DMS79 (cell line): ENCODE data around the gene DPF3.
A peak's percentile ranks its signal among the peaks of the same experiment; 100 is the strongest.

Experiments
- DNase-seq: peaks from one replicate; lab custom pipeline; 2025; lab: John Stamatoyannopoulos, UW

The DPF3 gene

DNA sequence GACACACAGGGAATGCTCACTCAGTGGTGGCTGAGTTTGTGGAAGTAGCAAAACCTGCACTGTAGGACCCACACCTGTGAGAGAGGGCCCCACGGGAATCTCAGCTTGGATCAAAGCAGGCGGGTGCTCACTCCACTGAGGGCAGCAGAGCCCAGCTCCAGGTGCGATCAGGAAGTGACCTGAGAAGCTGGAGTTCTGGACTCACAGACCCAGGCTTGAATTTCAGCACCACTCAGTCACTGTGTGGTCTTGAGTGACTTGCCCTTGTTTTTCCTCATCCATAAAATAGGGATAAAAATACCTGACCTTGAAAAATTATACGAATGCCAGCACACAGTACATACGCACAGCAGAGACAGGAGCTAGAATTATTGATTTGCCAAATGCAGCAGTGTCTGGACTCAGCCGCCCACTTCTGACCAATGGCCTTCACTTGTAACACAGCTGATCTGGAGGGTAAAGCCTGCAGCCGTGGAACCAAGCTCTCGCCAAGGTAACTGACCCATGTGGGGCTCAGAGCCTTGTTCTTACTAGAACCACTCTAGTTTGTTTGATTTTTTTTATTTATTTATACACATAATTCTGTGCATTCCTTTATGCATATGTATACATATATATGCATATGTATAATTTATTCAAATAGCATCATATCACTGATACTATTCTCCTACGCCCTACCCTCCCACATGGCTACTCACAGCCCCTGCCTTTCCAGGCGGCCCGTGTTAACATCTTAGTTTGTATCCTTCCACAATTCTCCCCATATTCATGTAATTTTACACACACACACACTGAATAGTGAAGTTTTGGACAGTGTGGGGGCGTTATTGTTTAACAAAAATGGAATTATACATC is 53.9 kb downstream of the DPF3 start:
- no peak for DNase-seq

DNA sequence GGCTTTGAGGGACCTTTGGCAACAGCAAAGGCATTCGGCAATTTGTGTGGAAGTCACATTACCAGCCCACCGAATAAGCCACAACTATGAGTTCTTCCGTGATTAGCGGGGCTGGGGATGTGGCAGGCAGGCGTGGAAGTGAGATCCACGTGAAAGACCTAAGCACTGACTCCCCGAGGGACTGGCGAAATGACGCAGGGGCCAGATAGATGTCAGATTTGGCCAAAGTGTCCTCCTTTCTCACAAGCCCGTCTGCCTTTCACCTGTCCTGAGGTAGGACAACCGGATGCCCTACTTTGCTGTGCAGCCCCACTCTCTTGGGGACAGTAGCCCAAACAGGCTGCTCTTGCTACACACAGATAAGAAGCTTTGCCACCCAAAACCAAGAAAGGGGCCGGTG is 54.5 kb downstream of the DPF3 start:
- no peak for DNase-seq

DNA sequence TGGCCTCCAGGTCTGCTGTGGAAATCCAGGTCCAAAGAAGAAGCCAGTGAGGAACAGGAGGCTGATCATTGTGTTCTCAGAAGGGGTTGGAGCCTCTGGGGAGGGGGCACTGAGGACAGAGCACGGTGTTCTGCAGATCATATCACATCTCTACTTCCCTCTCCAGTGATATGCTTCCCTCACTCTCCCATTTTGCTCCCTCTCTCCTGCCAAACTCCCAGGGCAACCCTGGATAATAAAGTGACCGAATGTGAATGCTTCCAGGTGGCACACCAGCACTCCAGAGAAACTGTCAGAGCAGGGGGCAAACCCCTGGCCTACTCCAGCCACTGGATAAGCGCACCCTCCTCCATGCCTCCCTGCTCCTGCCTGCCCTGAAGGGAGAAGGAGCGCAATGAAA is 57.8 kb downstream of the DPF3 start:
- no peak for DNase-seq

DNA sequence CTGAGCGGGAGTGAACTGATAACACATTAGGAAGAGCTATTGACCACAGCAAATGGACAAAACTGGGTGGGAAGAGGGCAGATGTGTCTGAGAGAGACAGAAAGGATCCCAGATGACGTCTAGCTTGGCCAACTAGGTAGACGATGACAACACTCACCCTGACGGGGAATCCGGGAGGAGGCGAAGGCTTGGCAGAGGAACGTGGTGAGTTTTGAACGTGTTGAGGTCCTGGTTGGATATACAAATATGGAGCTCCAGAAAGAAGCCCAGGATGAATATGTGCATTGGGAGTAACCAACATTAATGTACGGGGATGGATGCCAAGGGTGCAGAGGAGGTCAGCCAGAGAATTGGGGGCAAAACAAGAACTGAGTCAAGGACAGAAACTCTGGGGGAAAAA is 60.7 kb downstream of the DPF3 start:
- no peak for DNase-seq

DNA sequence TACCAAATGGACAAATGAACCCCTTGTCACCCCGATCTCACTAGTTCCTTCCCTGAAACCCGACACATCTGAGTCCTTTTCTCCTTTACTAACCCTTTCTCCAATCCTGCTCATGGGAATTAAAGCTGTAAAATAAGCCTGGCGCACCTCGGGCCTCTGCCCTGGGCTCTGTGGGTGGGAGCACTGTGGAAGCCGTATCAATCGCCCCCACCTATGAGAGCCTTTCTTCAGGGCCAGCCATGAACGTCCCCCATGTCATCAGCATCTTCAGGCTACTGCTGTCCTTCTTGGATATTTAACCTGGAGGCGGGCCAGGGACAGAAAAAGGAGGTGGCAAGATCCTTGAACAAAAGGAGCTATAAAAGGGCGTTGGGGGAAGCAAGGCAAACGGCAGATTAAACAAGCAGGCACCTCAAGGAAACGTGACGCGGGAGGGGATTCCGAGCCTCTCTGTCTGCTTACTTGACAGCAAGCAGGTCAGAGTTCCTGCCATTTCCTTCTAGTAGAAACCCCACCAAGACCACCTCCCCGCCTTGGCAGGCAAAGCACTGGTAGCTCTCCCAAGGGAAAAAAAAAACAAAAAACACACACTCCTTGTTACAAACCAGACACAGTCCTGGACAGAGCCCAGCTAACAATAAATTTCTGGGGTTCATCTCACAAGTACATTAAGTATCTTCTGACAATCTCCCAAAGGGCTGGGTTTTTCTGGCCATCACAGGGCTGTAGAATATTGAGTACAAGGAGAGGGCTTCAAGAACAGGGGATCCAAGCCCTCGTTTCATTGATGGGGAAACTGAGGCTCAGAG is 62.9 kb downstream of the DPF3 start:
- peak; percentile 2 for DNase-seq

DNA sequence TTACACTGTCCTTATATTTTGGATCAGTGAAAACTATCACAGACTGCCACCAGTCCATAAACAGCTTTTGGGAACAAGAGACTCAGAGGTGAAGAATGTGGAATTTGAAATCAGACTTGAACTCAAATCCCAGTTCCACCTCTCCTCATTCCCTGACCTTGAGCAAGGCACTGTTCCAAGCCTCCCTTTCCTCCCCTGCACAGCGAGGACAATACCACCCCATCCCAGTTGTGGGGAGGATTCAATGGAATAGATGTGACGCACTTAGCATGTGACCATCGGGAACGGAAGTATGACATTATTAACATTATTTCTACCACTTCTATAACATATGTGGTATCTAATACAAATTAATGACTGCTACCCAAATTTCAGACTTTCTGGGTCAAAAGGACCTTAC is 63.5 kb downstream of the DPF3 start:
- no peak for DNase-seq

DNA sequence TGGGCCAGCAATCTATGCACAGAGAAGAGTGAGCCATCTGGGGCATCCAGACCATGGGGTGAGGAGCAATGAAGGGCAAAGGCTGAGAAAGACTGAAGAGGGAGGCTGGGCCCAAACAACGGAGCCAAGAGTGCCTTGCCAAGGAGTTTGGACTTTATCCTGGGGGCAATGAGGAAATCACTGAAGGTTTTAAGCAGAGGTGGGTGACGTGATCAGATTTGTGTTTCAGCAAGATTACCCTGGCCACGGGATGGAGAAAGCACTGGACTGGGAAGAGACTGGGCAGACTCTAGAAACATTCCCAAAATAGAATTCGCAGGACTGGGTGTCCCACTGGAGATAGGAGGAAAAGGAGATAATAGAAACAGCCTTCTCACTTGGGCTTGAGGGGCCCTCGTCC is 65.3 kb downstream of the DPF3 start:
- no peak for DNase-seq

DNA sequence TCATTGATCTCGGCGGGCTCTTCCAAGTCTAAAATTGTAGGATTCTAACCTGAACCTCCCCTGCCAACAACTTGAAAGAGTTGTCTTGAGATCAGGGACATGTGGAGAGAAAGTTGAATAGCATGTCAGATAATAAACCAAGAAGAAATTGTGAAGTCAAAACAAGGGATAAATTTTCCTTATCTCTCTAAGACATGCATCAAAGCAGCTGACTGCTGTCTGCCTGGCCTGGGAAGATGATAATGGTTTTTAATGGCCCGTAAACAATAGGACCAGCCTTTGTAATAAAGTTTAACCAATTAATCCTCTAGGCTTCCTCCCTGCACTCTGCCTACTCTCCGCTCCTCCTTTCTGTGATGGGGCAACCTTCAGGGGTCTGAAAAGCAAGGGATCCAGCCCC is 67.9 kb downstream of the DPF3 start:
- no peak for DNase-seq

DNA sequence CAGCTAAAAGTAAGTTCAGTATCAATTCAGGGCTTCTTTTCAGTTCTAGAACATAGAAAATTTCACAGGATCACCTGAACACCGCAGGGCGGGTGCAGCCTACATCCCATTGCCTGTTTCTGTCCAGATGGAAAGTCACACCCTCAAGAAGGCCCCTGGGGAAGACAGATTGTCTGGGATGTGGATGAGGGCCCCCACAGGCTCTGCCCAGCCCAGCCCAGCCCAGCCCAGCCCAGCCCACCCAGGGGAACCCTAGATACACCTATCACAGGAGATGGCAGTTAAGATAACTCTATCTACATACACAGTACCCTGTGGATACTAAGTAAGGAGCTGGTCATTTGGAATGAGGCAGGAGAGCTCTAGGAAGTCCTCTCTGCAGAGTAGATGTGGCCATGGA is 68.4 kb downstream of the DPF3 start:
- DNase-seq: no peak

DNA sequence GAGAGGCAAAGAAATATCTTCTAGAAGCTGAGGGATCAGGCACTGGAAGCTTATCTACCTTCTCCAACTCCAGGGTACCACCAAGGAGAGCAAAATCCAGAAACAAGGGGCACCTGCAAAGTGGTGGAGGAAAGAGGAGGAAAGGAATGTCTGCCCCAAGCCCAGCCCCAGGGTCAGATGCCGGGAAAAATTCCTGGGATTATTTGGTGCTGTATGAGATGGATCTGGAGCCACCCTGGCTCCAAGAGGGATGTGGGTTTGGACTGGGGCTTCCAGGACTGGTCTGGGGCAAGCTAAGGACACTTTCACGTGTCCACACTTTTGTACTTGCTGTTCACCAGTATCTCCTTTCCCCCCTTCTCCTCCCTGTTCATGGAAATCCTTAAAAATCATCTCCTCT is 69.8 kb downstream of the DPF3 start:
- no peak for DNase-seq

DNA sequence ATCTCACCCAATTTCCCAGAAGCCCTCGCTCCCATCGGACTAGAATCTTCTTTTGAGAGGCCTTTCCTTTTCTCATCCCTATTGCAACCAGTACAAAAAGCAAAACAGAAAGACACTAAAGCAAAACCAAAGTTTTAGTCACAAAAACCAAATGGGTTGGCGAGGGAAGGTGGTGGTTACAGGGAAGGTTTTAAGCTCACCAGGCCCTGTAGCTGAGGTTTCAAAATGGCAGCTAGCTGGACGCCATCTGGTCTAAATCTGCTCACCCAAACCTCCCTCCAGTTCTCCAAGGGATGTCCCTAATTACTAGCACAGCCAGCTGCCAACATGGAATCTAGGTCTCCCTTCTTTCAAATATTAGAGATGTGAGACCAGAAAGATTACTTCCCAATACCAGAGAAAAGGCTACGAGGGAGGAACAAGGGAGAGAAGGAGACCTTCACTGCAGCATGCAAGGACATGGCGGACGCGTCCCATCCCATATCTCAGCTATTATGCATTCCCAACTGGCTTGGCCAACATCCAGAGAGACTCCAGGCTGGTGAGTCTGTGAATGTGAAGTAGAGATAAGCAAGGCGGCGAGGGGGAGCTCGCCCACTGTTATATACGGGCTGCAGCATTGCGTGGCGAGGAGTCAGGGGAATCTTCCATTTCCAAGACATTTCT is 70.8 kb downstream of the DPF3 start:
- DNase-seq: no peak

DNA sequence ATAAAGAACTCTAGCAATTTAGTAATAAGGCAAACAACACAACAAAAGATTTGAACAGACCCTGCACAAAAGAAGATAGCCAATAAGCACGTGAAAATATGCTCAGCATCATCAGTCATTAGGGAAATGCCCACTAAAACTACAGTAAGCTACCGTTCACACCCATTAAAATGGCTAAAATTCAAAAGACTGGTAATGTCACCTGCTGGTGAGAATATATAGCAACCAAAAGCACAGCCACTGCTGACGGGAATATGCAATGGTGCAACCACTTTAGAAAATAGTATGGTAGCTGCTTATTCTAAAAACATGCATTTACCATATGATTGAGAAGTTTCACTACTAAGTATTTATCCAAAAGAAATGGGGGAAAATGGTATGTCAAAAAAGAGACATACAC is 74.9 kb downstream of the DPF3 start:
- DNase-seq: no peak

DNA sequence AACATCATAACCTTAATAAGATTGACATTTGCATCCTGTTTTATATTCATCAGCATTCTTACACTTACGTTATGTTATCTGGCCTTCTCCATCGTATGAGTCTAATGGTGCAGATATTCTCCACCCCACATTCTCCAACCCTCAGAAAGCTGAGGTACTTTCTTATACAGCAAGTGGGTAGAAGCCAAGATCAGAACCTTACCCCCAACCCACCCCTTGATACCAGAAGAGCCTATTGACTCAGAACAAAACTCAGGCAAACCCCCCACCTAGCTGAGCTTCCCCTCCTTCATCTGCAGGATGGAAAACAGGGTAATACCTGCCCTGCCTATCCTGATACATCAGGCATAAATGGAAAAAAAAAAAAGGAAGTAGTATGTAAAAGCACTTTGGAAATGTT is 77.6 kb downstream of the DPF3 start:
- no peak for DNase-seq

DNA sequence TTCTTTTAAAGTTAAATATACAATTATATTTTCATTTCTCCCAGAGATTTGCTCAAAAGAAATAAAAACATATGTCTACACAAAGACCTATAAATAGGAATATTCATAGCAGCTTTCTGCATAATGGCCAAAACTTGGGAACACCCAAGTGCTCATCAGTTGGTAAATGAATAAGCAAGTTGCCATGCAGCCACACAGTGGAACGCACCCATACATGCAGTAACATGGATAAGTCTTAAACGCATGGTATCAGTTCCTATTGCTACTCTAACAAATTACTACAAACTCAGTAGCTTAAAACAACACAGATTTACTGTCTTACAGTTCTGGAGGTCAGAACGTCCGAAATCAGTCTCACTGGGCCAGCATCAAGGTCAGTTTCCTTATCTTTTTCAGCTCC is 78.5 kb downstream of the DPF3 start:
- DNase-seq: no peak

DNA sequence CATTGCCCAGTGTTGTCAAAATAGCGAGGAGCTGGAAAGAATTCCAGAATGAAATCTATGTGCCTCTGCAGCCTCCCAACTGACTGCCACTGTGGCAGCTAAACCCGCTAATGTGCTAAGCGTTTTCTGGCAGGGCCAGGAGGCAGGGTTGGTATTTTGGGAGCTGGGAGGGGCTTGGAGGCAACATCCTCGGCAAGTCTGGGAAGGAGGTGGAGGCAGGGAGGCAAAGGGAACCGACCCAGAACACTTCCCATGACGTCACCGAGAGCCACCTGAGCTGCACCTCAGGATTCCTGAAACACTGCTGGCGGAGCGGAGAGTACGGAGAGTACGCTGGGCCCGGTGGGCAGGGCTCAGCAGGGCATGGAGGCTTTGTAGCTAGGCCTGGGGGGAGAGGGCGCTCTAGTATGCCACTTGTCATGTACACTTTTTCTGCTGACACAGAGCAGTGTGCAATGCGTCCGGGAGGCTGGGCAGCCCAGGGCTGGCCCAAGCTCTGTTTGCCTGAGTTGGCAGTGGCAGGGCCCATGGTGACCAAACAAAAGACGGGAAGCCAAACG is 81.5 kb downstream of the DPF3 start:
- DNase-seq: no peak

DNA sequence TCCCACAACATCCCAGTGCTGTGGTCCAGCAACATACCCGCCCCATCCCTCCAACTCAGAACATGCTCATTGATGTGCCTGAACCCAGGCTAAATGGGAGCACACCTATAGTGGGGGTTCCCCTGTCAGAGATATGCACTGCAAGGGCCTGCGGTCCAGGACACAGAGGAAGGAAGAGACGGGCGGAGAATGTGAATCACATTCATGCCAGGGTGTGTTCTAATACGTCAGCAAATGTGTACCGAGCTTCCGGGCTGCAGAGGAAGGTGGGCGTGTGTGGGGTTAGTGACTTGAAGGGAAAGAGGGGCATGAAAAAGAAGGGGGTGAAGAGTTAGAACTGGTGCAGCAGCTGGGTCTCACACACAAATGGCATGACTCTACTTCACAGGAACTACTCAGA is 83.7 kb downstream of the DPF3 start:
- DNase-seq: no peak

DNA sequence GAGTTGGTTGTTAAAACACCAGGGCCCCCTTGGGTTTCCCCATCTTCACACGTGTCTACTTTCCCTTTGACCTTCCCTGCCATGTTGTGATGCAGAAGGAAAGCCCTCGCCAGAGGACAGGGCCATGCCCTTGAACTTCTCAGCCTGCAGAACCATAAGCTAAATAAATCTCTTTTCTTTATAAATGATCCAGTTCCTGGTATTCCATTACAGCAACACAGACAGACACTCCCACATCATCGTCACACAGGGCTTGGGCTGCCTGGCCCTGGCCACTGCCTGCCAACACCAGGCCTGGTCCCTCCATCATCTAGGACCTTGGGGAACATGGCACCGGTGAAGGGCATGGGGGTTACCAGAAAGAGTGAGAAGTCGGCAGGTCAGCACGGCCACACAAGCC is 84.8 kb downstream of the DPF3 start:
- no peak for DNase-seq

DNA sequence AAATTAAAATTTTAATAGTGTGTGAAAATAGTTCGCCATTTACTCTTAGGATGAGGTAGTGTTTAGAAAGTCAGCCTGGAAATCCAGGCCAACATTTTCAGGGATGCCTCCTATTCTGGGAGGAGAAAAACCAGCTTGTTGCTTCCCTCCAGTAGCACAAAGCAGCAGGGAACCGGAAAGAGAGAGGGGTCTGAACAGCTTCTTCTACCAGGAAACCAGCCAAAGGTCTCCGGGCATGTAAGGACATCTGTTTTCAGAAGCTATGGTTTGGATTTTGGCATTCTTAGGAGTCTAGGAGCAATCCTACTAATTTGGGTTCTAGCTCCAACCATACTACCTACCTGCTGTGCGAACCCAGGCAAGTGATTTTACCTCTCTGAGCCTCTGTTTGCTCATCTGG is 85.3 kb downstream of the DPF3 start:
- no peak for DNase-seq

DNA sequence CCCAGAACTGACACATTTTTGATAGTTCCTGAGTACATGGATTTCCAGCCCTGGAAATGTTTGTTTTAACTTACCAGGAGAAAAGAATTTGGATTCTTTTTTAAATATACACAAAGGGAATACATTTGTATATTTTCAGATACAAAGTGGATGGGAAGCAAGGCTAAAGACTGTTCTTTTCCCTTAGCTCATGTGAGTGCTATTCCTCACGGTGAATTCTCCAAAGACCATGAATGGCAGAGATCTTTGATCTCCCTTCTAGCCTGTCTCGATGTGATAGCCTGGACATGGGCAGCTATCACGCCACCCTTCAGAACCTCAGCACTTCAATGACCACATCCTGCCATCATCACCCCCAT is 91.3 kb downstream of the DPF3 start:
- DNase-seq: no peak

DNA sequence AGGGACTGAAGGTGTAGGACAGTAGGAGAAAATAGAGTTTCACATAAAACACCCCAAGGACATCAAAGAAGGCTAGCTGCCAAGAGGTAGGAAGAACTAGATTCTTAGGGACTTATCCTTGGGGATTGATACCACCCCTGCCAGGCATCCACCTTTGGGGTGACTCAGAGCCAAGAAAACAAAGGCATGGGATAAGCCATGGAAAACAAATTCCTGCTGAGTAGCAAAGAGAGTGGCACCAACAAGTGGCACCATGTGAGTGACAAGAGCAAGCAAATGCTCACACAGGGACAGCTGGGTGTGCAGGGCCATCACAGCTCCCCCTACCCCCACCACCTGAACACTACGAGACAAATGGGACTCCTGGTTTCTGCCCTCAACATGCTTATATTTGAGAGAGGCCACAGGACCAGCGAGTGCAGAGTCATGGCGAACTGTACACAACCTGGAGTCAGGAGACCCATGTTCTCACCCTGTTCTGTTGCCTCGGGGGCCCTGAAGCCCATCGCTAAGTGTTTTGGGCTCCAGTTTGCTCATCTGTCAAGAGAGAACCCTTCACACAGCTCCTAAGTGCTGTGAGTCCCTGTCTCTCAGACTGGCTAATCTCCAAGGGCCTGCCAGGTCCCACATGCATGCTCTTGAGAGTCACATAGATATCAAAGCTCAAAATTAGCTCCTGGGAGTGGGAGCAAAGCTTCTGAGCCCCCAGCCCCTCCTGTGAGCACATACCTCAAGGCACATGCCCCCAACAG is 91.9 kb downstream of the DPF3 start:
- DNase-seq: no peak

DNA sequence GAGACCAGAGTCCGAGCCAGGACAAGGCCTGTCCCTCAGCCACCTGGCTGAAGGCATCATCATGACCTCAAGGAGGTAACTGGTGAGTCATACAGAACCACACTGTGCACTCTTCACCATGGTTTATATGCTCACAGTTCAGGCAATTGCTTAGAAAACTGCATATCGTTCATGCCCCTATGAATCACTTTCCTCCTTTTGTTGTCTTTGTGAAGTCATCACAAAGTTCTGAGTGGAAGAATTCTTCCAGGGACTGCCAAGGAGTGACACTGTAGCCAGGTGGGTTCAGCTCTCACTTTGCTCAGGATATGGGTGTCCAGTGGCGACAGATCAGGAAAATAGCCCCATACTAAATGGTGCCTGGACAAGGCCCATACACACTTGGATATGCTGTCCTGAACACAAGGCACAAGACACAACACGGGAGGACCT is 92.5 kb downstream of the DPF3 start:
- DNase-seq: no peak

DNA sequence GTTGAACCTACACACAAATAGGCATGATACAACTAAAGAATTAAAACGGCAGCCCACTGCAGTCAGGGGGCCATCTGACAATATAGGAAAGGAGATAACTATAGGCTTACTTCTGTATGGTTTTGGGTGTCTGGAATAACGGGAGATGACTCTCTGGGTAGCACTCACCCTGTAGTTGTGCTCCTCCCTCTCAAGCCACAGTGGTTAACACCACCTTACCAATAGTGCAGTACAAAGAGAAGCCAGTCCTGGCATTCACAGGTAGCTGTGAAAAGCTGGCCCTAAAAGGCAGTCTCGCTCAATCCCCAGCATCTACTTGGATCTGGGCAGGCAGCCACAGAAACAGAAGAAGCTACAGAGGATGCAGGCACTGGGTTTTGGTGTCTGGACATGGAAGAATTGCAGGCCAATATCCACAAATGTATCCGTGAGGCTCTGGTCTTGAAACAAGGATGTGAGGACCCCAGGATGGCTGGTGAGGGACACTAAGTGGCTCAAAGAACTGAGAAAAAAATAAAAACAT is 93.0 kb downstream of the DPF3 start:
- no peak for DNase-seq
